Muscle layer of duodenum (tissue), 2 donors: ENCODE data around the gene MB.

Experiments
- H3K27ac ChIP-seq: one replicate; pipeline ENCODE4 v1.7.0; 2013; ENCODE audit warnings: mild to moderate bottlenecking, low read length
- H3K27me3 ChIP-seq: one replicate; pipeline ENCODE4 v1.7.0; 2013; ENCODE audit warnings: low read depth, mild to moderate bottlenecking, control low read depth, low read length
- H3K36me3 ChIP-seq, 2 donors: one replicate each; pipeline ENCODE4 v1.7.0; 2013; ENCODE audit warnings: low read length in 2 of 2, control low read depth in 1 of 2, mild to moderate bottlenecking in 1 of 2; ENCODE audit not compliant: insufficient read depth in 2 of 2, control insufficient read depth in 1 of 2
- H3K4me1 ChIP-seq, 2 donors: one replicate each; pipeline ENCODE4 v1.7.0; 2013; ENCODE audit warnings: low read length in 2 of 2, mild to moderate bottlenecking in 2 of 2, control low read depth in 1 of 2, moderate library complexity in 1 of 2; ENCODE audit not compliant: insufficient read depth in 2 of 2, control insufficient read depth in 1 of 2
- H3K4me3 ChIP-seq, 2 donors: one replicate each; pipeline ENCODE4 v1.7.0; 2013; ENCODE audit warnings: low read length in 2 of 2, low read depth in 1 of 2, mild to moderate bottlenecking in 1 of 2
- H3K9me3 ChIP-seq, 2 donors: one replicate each; pipeline ENCODE4 v1.7.0; 2013; ENCODE audit warnings: low read length in 2 of 2, control low read depth in 1 of 2, mild to moderate bottlenecking in 1 of 2; ENCODE audit not compliant: control insufficient read depth in 1 of 2
- donor health status: healthy.

Gene MB

GRCh38 chr22:35601743-35602615 is 15.2 kb downstream of the MB start:
- H3K27ac ChIP-seq: no peak overlapping the region
- H3K36me3 ChIP-seq: no peaks in the 10 kb centered on the region
- no peaks in the 10 kb centered on the region for H3K9me3 ChIP-seq
- no peaks in the 10 kb centered on the region for H3K27me3 ChIP-seq
- no peak overlapping the region for H3K4me3 ChIP-seq
- H3K4me1 ChIP-seq: peaks cover 4 to 25% of the 10 kb centered on the region in 2 donors

GRCh38 chr22:35601013-35601580 is 16.0 kb downstream of the MB start:
- H3K27me3 ChIP-seq: no peaks in the 10 kb centered on the region
- H3K4me3 ChIP-seq: no peak overlapping the region
- no peak overlapping the region for H3K27ac ChIP-seq
- H3K4me1 ChIP-seq: peaks cover 4 to 17% of the 10 kb centered on the region in 2 donors
- no peaks in the 10 kb centered on the region for H3K9me3 ChIP-seq
- no peaks in the 10 kb centered on the region for H3K36me3 ChIP-seq

GRCh38 chr22:35600476-35600875 is 16.7 kb downstream of the MB start:
- Histone ChIP-seq H3K4me1 (peaks cover 2 to 11% of the 10 kb centered on the region in 2 donors), H3K27ac (no peak overlapping the region), H3K27me3 (no peaks in the 10 kb centered on the region), H3K36me3 (no peaks in the 10 kb centered on the region), H3K9me3 (no peaks in the 10 kb centered on the region), H3K4me3 (no peak overlapping the region)

- Histone ChIP-seq H3K4me1 (peaks cover 0 to 8% of the 10 kb centered on the region in 2 donors), H3K27ac (no peak overlapping the region), H3K27me3 (no peaks in the 10 kb centered on the region), H3K36me3 (no peaks in the 10 kb centered on the region), H3K4me3 (no peak overlapping the region), H3K9me3 (no peaks in the 10 kb centered on the region)
Observed at GRCh38 chr22:35599364-35599763, 17.8 kb downstream of the MB start.

- no peak overlapping the region for H3K4me3 ChIP-seq
- no peaks in the 10 kb centered on the region for H3K27me3 ChIP-seq
- H3K9me3 ChIP-seq: no peaks in the 10 kb centered on the region
- H3K4me1 ChIP-seq: peaks cover 0 to 17% of the 10 kb centered on the region in 2 donors
- no peaks in the 10 kb centered on the region for H3K36me3 ChIP-seq
- no peak overlapping the region for H3K27ac ChIP-seq
Observed at GRCh38 chr22:35598396-35598710, 18.8 kb downstream of the MB start.

- Histone ChIP-seq H3K4me3 (no peak overlapping the region), H3K27ac (no peak overlapping the region), H3K27me3 (no peaks in the 10 kb centered on the region), H3K9me3 (no peaks in the 10 kb centered on the region), H3K4me1 (peaks cover 0 to 22% of the 10 kb centered on the region in 2 donors), H3K36me3 (no peaks in the 10 kb centered on the region)
Observed at GRCh38 chr22:35597692-35598395, 19.3 kb downstream of the MB start.

GRCh38 chr22:35596821-35597220 is 20.3 kb downstream of the MB start:
- Histone ChIP-seq H3K4me3 (no peak overlapping the region), H3K27ac (no peak overlapping the region), H3K36me3 (no peaks in the 10 kb centered on the region), H3K27me3 (no peaks in the 10 kb centered on the region), H3K9me3 (no peaks in the 10 kb centered on the region), H3K4me1 (peaks cover 0 to 32% of the 10 kb centered on the region in 2 donors)

- H3K4me1 ChIP-seq: peaks cover 0 to 34% of the 10 kb centered on the region in 2 donors
- H3K27ac ChIP-seq: no peak overlapping the region
- H3K27me3 ChIP-seq: no peaks in the 10 kb centered on the region
- no peaks in the 10 kb centered on the region for H3K9me3 ChIP-seq
- H3K4me3 ChIP-seq: no peak overlapping the region
- H3K36me3 ChIP-seq: no peaks in the 10 kb centered on the region
Observed at GRCh38 chr22:35594686-35595085, 22.4 kb downstream of the MB start.

- Histone ChIP-seq H3K4me1 (peaks cover 0 to 34% of the 10 kb centered on the region in 2 donors), H3K36me3 (no peaks in the 10 kb centered on the region), H3K27ac (no peak overlapping the region), H3K9me3 (no peaks in the 10 kb centered on the region), H3K4me3 (no peak overlapping the region), H3K27me3 (no peaks in the 10 kb centered on the region)
Observed at GRCh38 chr22:35593891-35594470, 23.1 kb downstream of the MB start.

- H3K27ac ChIP-seq: no peak overlapping the region
- no peak overlapping the region for H3K4me3 ChIP-seq
- no peaks in the 10 kb centered on the region for H3K9me3 ChIP-seq
- H3K4me1 ChIP-seq: peaks cover 0 to 34% of the 10 kb centered on the region in 2 donors
- no peaks in the 10 kb centered on the region for H3K27me3 ChIP-seq
- no peaks in the 10 kb centered on the region for H3K36me3 ChIP-seq
Observed at GRCh38 chr22:35593071-35593890, 23.8 kb downstream of the MB start.
